Gastrocnemius medialis (tissue), 4 donors: ENCODE results near the gene PLA2G4D. TPM values are rescaled to one million over a fixed set of nuclear protein-coding genes. Genes with fewer than 3 reads are reported as not detected.
"Not testable (repeated sequence)": the region's sequence is repeated elsewhere in the genome, so short reads cannot be mapped to it uniquely, and the experiment has no call there.

Experiments used
- ATAC-seq, 2 donors: fragments of 150-250 bp; one replicate each; pipeline ENCODE4 v1.9.1; 2016
- DNase-seq, 2 donors: peaks; one replicate each; pipeline ENCODE4 v3.0.0-alpha.2; 2019
- H3K27ac ChIP-seq, 4 donors: fragments of 200-600 bp; sonication (generic); 1 replicate in 1 of 4; 2 replicates in 3 of 4; pipeline ENCODE4 v1.5.1; 2016 to 2018; ENCODE audit warnings: mild to moderate bottlenecking in 2 of 4, moderate library complexity in 1 of 4
- H3K27me3 ChIP-seq, 3 donors: fragments of 200-600 bp; sonication (generic) in 2 of 3; 1 replicate in 1 of 3; 2 replicates in 2 of 3; pipeline versions ENCODE4 v1.5.1 to v1.6.0; 2016 to 2019; ENCODE audit warnings: mild to moderate bottlenecking in 1 of 3, moderate library complexity in 1 of 3
- H3K36me3 ChIP-seq, 2 donors: fragments of 200-600 bp; sonication (generic) in 1 of 2; one replicate each; pipeline ENCODE4 v1.5.1; 2017 to 2018
- H3K4me1 ChIP-seq, 2 donors: fragments of 200-600 bp; sonication (generic) in 1 of 2; one replicate each; pipeline ENCODE4 v1.5.1; 2016 to 2017; ENCODE audit warnings: mild to moderate bottlenecking in 2 of 2
- H3K4me3 ChIP-seq, 4 donors: fragments of 200-600 bp; sonication (generic) in 3 of 4; 1 replicate in 1 of 4; 2 replicates in 3 of 4; pipeline ENCODE4 v1.5.1; 2016 to 2019; ENCODE audit warnings: mild to moderate bottlenecking in 2 of 4
- H3K9me3 ChIP-seq, 3 donors: fragments of 200-600 bp; sonication (generic) in 2 of 3; 1 replicate in 1 of 3; 2 replicates in 2 of 3; pipeline ENCODE4 v1.5.1; 2016 to 2019
- CTCF ChIP-seq, 5 experiments: fragments of 450-650 bp in 3 of 5; fragments of 200-600 bp in 2 of 5; sonication (generic) in 2 of 5; IDR thresholded peaks in 4 of 5; conservative IDR thresholded peaks in 1 of 5; 1 replicate in 4 of 5; 2 replicates in 1 of 5; pipeline ENCODE4 v1.5.1; 2016 to 2019; ENCODE audit warnings: antibody characterized with exemption in 5 of 5, mild to moderate bottlenecking in 3 of 5, moderate library complexity in 3 of 5
- POLR2A ChIP-seq, 2 donors: fragments of 450-650 bp; IDR thresholded peaks; one replicate each; pipeline ENCODE4 v1.6.1; 2017; ENCODE audit warnings: antibody characterized with exemption in 2 of 2, mild to moderate bottlenecking in 2 of 2, moderate library complexity in 2 of 2
- in situ Hi-C, 4 donors: fragments of 200-750 bp; cut with MboI; loops; one replicate each; pipeline versions ENCODE4 v1.15.0 to v1.8.0; 2017; ENCODE audit warnings: low sequenced_read_pairs in 4 of 4
- intact Hi-C: fragments of 100-400 bp; cut with DNase I; formaldehyde crosslinking; loops from one replicate; pipeline ENCODE4 v1.15.1; 2023; ENCODE audit warnings: low total_unique reads
- total RNA-seq, 4 donors: library from RNA; depleted of rRNA; stranded (reverse); fragments of >200 nt; gene quantifications; one replicate each; pipeline versions ENCODE4 v1.1.0 to v1.2.3, GENCODE V29; 2016

PLA2G4D gene
- total RNA-seq, 4 donors from 2014 or later: 0.10 TPM; not detected in 3

- peaks cover 0 to 7% of the 10 kb centered on the region in 2 donors for H3K4me1 ChIP-seq
- peak; percentile 21 to 52 for DNase-seq
- H3K27ac ChIP-seq: no peak overlapping the region
- intact Hi-C loops: no loop called here
- no peak overlapping the region for H3K4me3 ChIP-seq
- no peaks in the 10 kb centered on the region for H3K27me3 ChIP-seq
- in situ Hi-C loops: no loop called here
- ATAC-seq: peak; percentile 78 to 84
- H3K9me3 ChIP-seq: no peaks in the 10 kb centered on the region
- no peaks in the 10 kb centered on the region for H3K36me3 ChIP-seq
- TF ChIP-seq POLR2A (IDR thresholded peaks at IDR 0.05) (no peak), CTCF (IDR thresholded peaks at IDR 0.05 in 4 of 5, conservative IDR thresholded peaks at IDR 0.05 in 1 of 5) (no peak)
These were observed 1.7 kb downstream of the PLA2G4D start for GRCh38 chr15:42092398-42093318.

GRCh38 chr15:42091753-42092397 lies 2.5 kb downstream of the PLA2G4D start:
- H3K4me3 ChIP-seq, DNase-seq, intact Hi-C loops, H3K9me3 ChIP-seq, H3K27me3 ChIP-seq, ATAC-seq, H3K36me3 ChIP-seq, in situ Hi-C loops, H3K4me1 ChIP-seq, H3K27ac ChIP-seq: not testable (repeated sequence)

DNA sequence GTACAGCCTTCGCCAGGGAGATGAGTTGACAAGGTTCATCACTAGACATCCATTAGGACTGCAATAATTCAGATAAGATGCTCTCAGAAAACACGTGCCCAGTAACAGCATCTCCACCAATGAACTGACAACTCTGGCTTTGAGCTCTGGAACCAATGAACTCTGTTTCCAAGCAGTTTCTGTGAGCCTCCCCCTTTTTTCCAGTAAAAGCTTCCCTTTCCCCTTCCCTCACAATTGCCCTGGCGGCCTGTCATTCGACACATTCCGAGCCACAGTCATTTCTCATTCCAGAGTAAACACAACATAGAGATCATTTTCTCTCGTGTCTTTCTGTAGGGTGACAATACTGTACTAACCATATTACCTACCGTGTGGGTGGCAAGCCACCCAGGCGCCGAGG lies 3.6 kb downstream of the PLA2G4D start:
- DNase-seq: no peak
- Histone ChIP-seq H3K4me1 (peaks cover 0 to 7% of the 10 kb centered on the region in 2 donors), H3K27ac (no peak overlapping the region), H3K9me3 (no peaks in the 10 kb centered on the region), H3K36me3 (no peaks in the 10 kb centered on the region), H3K4me3 (no peak overlapping the region), H3K27me3 (no peaks in the 10 kb centered on the region)
- ATAC-seq: no peak
- in situ Hi-C loops: no loop called here
- no peak for TF ChIP-seq CTCF (IDR thresholded peaks at IDR 0.05 in 4 of 5, conservative IDR thresholded peaks at IDR 0.05 in 1 of 5)
- intact Hi-C loops: no loop called here

GRCh38 chr15:42090370-42090769 lies 4.0 kb downstream of the PLA2G4D start:
- DNase-seq: no peak
- in situ Hi-C loops: no loop called here
- no peak for TF ChIP-seq POLR2A (IDR thresholded peaks at IDR 0.05)
- no peak for TF ChIP-seq CTCF (IDR thresholded peaks at IDR 0.05 in 4 of 5, conservative IDR thresholded peaks at IDR 0.05 in 1 of 5)
- H3K36me3 ChIP-seq: no peaks in the 10 kb centered on the region
- H3K27me3 ChIP-seq: no peaks in the 10 kb centered on the region
- no peak overlapping the region for H3K4me3 ChIP-seq
- no peak for ATAC-seq
- H3K9me3 ChIP-seq: no peaks in the 10 kb centered on the region
- H3K27ac ChIP-seq: no peak overlapping the region
- intact Hi-C loops: no loop called here
- peaks cover 0 to 7% of the 10 kb centered on the region in 2 donors for H3K4me1 ChIP-seq

GRCh38 chr15:42089942-42090341 lies 4.4 kb downstream of the PLA2G4D start:
- DNase-seq: no peak
- ATAC-seq: no peak
- Histone ChIP-seq H3K36me3 (no peaks in the 10 kb centered on the region), H3K27ac (no peak overlapping the region), H3K9me3 (no peaks in the 10 kb centered on the region), H3K4me3 (no peak overlapping the region), H3K4me1 (peaks cover 0 to 7% of the 10 kb centered on the region in 2 donors), H3K27me3 (no peaks in the 10 kb centered on the region)
- intact Hi-C loops (loop anchor here (5.0 kb wide), 1 partner anchor 42 kb away; no protein-coding TSS in a partner anchor), in situ Hi-C loops (no loop called here)
- TF ChIP-seq POLR2A (IDR thresholded peaks at IDR 0.05): no peak
- no peak for TF ChIP-seq CTCF (IDR thresholded peaks at IDR 0.05 in 4 of 5, conservative IDR thresholded peaks at IDR 0.05 in 1 of 5)
